ENCODE measurements around the gene ST6GALNAC2. TPM values are rescaled to one million over a fixed set of nuclear protein-coding genes. Genes with fewer than 3 reads are reported as not detected.
A peak's percentile ranks its signal among the peaks of the same experiment; 100 is the strongest.

ST6GALNAC2 gene
- total RNA-seq, 4 donors from 2014 or later: 15.2 to 39.9 (median 29.5) TPM

GRCh38 chr17:76581515-76581914 is 4.1 kb downstream of the ST6GALNAC2 start:
- peak overlapping the region; percentile 18 to 92 (median 75) for H3K27ac ChIP-seq
- WGBS, 2 donors: 55 to 62% methylated on average over 4 to 5 of the region's 5 CpGs

DNA sequence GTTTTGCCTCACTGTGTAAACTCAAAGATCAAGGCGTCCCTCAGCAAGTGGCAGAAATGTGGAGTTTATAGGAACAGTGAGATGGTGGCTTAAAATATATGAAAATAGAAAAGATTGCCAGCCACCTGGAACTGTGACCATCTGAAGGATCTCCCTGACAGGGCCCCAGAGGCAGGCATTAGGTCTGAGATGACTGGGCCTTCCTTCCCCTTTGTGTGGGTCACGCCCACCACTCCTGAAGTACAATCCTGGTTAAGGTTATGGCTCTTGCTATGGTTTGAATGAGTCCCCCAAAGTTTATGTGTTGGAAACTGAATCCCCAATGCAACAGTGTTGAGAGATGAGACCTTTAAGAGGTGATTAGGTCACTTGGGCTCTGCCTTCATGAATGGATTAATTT is 6.4 kb downstream of the ST6GALNAC2 start:
- Histone ChIP-seq H3K4me1 (peaks cover 2 to 65% (median 4%) of the 10 kb centered on the region in 3 donors), H3K4me3 (no peak overlapping the region), H3K27ac (no peak overlapping the region), H3K9me3 (no peaks in the 10 kb centered on the region), H3K36me3 (peaks cover 0 to 9% (median 0%) of the 10 kb centered on the region in 3 donors), H3K27me3 (no peaks in the 10 kb centered on the region)
- 56 to 93% methylated on average over 2 of the region's 2 CpGs for WGBS, 2 donors
- TF ChIP-seq, protein P1, sequence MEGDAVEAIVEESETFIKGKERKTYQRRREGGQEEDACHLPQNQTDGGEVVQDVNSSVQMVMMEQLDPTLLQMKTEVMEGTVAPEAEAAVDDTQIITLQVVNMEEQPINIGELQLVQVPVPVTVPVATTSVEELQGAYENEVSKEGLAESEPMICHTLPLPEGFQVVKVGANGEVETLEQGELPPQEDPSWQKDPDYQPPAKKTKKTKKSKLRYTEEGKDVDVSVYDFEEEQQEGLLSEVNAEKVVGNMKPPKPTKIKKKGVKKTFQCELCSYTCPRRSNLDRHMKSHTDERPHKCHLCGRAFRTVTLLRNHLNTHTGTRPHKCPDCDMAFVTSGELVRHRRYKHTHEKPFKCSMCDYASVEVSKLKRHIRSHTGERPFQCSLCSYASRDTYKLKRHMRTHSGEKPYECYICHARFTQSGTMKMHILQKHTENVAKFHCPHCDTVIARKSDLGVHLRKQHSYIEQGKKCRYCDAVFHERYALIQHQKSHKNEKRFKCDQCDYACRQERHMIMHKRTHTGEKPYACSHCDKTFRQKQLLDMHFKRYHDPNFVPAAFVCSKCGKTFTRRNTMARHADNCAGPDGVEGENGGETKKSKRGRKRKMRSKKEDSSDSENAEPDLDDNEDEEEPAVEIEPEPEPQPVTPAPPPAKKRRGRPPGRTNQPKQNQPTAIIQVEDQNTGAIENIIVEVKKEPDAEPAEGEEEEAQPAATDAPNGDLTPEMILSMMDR (IDR thresholded peaks at IDR 0.05): no peak
- TF ChIP-seq POLR2A (IDR thresholded peaks at IDR 0.05): no peak
- no peak for DNase-seq
- intact Hi-C loops (cut with DNase I): no loop called here

More at GRCh38 chr17:76581515-76581914, 4.1 kb downstream of the ST6GALNAC2 start:
- no peaks in the 10 kb centered on the region for H3K9me3 ChIP-seq
- H3K27me3 ChIP-seq: peaks cover 0 to 16% (median 0%) of the 10 kb centered on the region in 4 donors
- peaks cover 13 to 87% (median 14%) of the 10 kb centered on the region in 3 donors for H3K4me1 ChIP-seq
- no peaks in the 10 kb centered on the region for H3K36me3 ChIP-seq
- peak overlapping the region in 1 of 4 donors; percentile 11 for H3K4me3 ChIP-seq
- DNase-seq: no peak
- TF ChIP-seq, protein P1 (IDR thresholded peaks at IDR 0.05): no peak
- peak in 1 of 4 donors; percentile 43 for TF ChIP-seq POLR2A (IDR thresholded peaks at IDR 0.05)
- intact Hi-C loops (cut with DNase I): no loop called here

- DNase-seq: no peak
- no peak overlapping the region for H3K4me3 ChIP-seq
- peak overlapping the region in 1 of 4 donors; percentile 52 for H3K27ac ChIP-seq
- 56 to 100% methylated on average over 3 to 5 of the region's 5 CpGs for WGBS, 2 donors
- intact Hi-C loops (cut with DNase I): no loop called here
- no peaks in the 10 kb centered on the region for H3K27me3 ChIP-seq
- TF ChIP-seq, protein P1 (IDR thresholded peaks at IDR 0.05): no peak
- no peak for TF ChIP-seq POLR2A (IDR thresholded peaks at IDR 0.05)
- no peaks in the 10 kb centered on the region for H3K9me3 ChIP-seq
- H3K36me3 ChIP-seq: peaks cover 0 to 17% (median 0%) of the 10 kb centered on the region in 3 donors
- peaks cover 0 to 56% (median 4%) of the 10 kb centered on the region in 3 donors for H3K4me1 ChIP-seq
Observed at GRCh38 chr17:76578376-76578775, 7.3 kb downstream of the ST6GALNAC2 start.

GRCh38 chr17:76577876-76578275 is 7.8 kb downstream of the ST6GALNAC2 start:
- 85 to 86% methylated on average over 6 to 7 of the region's 7 CpGs for WGBS, 2 donors
- Histone ChIP-seq H3K9me3 (no peaks in the 10 kb centered on the region), H3K4me1 (peaks cover 0 to 51% (median 4%) of the 10 kb centered on the region in 3 donors), H3K27me3 (no peaks in the 10 kb centered on the region), H3K4me3 (no peak overlapping the region), H3K36me3 (peaks cover 0 to 22% (median 3%) of the 10 kb centered on the region in 3 donors), H3K27ac (peak overlapping the region in 1 of 4 donors; percentile 52)
- intact Hi-C loops (cut with DNase I): no loop called here
- no peak for DNase-seq
- TF ChIP-seq, protein P1 (IDR thresholded peaks at IDR 0.05): no peak
- TF ChIP-seq POLR2A (IDR thresholded peaks at IDR 0.05): no peak

DNA sequence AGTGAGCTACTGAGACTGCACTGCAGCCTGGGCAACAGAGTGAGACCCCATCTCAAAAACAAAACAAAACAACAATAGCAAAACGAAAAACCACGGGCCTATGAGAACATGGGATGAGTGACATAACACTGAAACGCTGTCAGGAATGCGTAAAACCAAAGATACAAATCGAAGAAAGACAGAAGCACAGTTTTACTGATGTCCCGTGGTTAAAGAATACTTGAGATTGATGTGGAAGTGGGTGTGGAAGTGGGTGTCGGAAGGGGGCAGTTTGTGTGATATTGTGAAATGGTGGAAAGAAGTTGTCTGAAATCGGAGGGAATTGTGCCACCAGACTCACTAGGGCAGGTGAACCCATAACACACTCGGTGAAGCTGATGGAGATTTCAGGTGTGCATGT is 9.5 kb downstream of the ST6GALNAC2 start:
- WGBS, 2 donors: 85% methylated on average over 9 of the region's 9 CpGs
- H3K36me3 ChIP-seq: peaks cover 0 to 39% (median 6%) of the 10 kb centered on the region in 3 donors
- no peak for DNase-seq
- no peaks in the 10 kb centered on the region for H3K27me3 ChIP-seq
- no peak overlapping the region for H3K4me3 ChIP-seq
- H3K9me3 ChIP-seq: no peaks in the 10 kb centered on the region
- intact Hi-C loops (cut with DNase I): no loop called here
- TF ChIP-seq, protein P1 (IDR thresholded peaks at IDR 0.05): no peak
- TF ChIP-seq POLR2A (IDR thresholded peaks at IDR 0.05): no peak
- no peak overlapping the region for H3K27ac ChIP-seq
- peaks cover 0 to 34% (median 3%) of the 10 kb centered on the region in 3 donors for H3K4me1 ChIP-seq
